ENCODE results near the gene PCDH17. TPM values are rescaled to one million over a fixed set of nuclear protein-coding genes. Genes with fewer than 3 reads are reported as not detected.

PCDH17 gene
- total and polyA plus RNA-seq, 10 of the 15 experiments (the other 5 are each of a cell fraction or from before 2014, with no cell fraction given): under 0.01 to 0.58 (median 0.07) TPM; not detected in 6

- H3K79me2 ChIP-seq (ENCODE audit: control insufficient read depth, insufficient read depth, low read length): no peaks in the 10 kb centered on the region
- H3K9ac ChIP-seq (ENCODE audit: control insufficient read depth, insufficient read depth, low read length): no peak overlapping the region
- ChIA-PET POLR2A (no interaction called here), SMC1A (ENCODE audit: uncharacterized antibody, unreplicated experiment) (no interaction called here), RAD21 (ENCODE audit: unreplicated experiment) (no interaction called here), CTCF (interaction anchor here (1.4 kb wide), 1 partner anchor 100 kb away, joined by 4 read pairs; no protein-coding TSS in a partner anchor)
- intact Hi-C loops (cut with micrococcal nuclease; ENCODE audit: unreplicated experiment) (no loop called here), in situ Hi-C loops (cut with MboI) (no loop called here)
- ATAC-seq (no peak), FAIRE-seq (no peak), DNase-seq (ENCODE audit: low read depth, low spot score) (no peak)
- no peak overlapping the region for H2AFZ ChIP-seq (ENCODE audit: control insufficient read depth, low read depth, low read length)
- H3K4me3 ChIP-seq: no peak overlapping the region
- H3K4me2 ChIP-seq (ENCODE audit: control insufficient read depth, insufficient read depth): no peak overlapping the region
- WGBS (ENCODE audit: insufficient coverage, insufficient replicate concordance, low lambda C conversion rate, missing lambda C conversion rate): 25% methylated on average over 12 of the region's 12 CpGs
- BruUV-seq (replicated peaks): no TSS peak
- no peaks in the 10 kb centered on the region for H3K36me3 ChIP-seq (ENCODE audit: control insufficient read depth in 2 of 2, insufficient read depth in 2 of 2, low read length in 1 of 2)
- no peaks in the 10 kb centered on the region for H4K20me1 ChIP-seq (ENCODE audit: control insufficient read depth, insufficient read depth)
- TF ChIP-seq ZNF274 (IDR thresholded peaks at IDR 0.05; ENCODE audit: insufficient read depth, insufficient read length) (no peak), ZNF384 (IDR thresholded peaks at IDR 0.05; ENCODE audit: borderline replicate concordance, low read depth, low read length) (no peak), EGR1 (IDR thresholded peaks at IDR 0.05; ENCODE audit: borderline replicate concordance in 1 of 2, low read depth in 2 of 2, low read length in 2 of 2) (no peak), MAX (IDR thresholded peaks at IDR 0.05; ENCODE audit: low read depth, low read length) (no peak), PKNOX1 (IDR thresholded peaks at IDR 0.05) (no peak), YY1 (IDR thresholded peaks at IDR 0.05; ENCODE audit: low read depth, low read length) (no peak), SMARCA5 (IDR thresholded peaks at IDR 0.05) (no peak), CHD1 (IDR thresholded peaks at IDR 0.05; ENCODE audit: low read depth, low read length) (no peak), NR2C2 (IDR thresholded peaks at IDR 0.05; ENCODE audit: borderline replicate concordance, control insufficient read depth, insufficient read length, low read depth) (no peak), TCF7 (IDR thresholded peaks at IDR 0.05; ENCODE audit: borderline replicate concordance) (no peak), SP1 (IDR thresholded peaks at IDR 0.05; ENCODE audit: low read depth, low read length) (no peak), CHD2 (IDR thresholded peaks at IDR 0.05; ENCODE audit: borderline replicate concordance, low read depth, low read length) (no peak), POU2F2 (IDR thresholded peaks at IDR 0.05; ENCODE audit: borderline replicate concordance, low read depth, low read length) (no peak), MTA3 (IDR thresholded peaks at IDR 0.05; ENCODE audit: borderline replicate concordance, low read length) (no peak), IRF4 (IDR thresholded peaks at IDR 0.05; ENCODE audit: low read depth, low read length) (no peak), ZBTB4 (CRISPR knock-in tag; IDR thresholded peaks at IDR 0.05) (no peak), RAD21 (IDR thresholded peaks at IDR 0.05; ENCODE audit: insufficient read depth, low read depth, low read length) (no peak), BCL3 (IDR thresholded peaks at IDR 0.05; ENCODE audit: borderline replicate concordance, insufficient read depth, low read depth, low read length, poor library complexity, severe bottlenecking) (no peak)
- no peaks in the 10 kb centered on the region for H3K9me3 ChIP-seq (replicated peaks; ENCODE audit: control insufficient read depth, insufficient read depth, low read length)
- H3K27ac ChIP-seq (ENCODE audit: control insufficient read depth, insufficient read depth): no peak overlapping the region
- no peaks in the 10 kb centered on the region for H3K4me1 ChIP-seq (ENCODE audit: control insufficient read depth, insufficient read depth, low read length)
- no peaks in the 10 kb centered on the region for H3K27me3 ChIP-seq (replicated peaks in 1 of 2; ENCODE audit: control insufficient read depth in 2 of 2, insufficient read depth in 2 of 2, low read length in 1 of 2)
Observed at GRCh38 chr13:57724486-57725272, 93.1 kb downstream of the PCDH17 start.

Data from GM12878 (cell line).